RPMI8226 (cell line): ENCODE measurements around the gene LSS.
"Not testable (repeated sequence)": the region's sequence is repeated elsewhere in the genome, so short reads cannot be mapped to it uniquely, and the experiment has no call there.

Experiments
- DNase-seq: peaks from one replicate; pipeline ENCODE4 v3.0.0-alpha.2; 2015

LSS gene

GRCh38 chr21:46245213-46245915, 16.8 kb upstream of the LSS start:
- DNase-seq: no peak

- DNase-seq: no peak
These were observed 16.0 kb upstream of the LSS start for GRCh38 chr21:46244602-46245001.

DNA sequence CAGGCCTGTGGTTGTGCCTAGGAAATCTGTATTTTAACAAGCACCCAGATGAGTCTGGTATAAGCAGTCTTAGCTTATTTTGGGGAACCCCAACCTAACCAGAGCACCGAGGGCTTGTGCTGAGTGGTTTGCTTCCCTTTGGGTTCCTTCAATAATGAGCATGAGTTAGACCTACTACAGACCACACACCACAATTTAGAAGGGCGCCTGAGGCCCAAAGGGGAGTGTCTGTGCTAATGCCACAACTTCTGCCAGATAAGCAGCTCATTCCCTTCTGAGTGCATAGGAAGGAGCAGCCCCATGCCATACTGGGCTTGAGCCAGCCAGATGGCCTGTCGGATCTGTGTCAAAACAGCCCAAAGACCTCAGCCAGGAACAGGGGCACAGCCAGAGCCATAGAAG, 15.4 kb upstream of the LSS start:
- DNase-seq: no peak

GRCh38 chr21:46243325-46243724, 14.8 kb upstream of the LSS start:
- DNase-seq: no peak

- not testable (repeated sequence) for DNase-seq
These were observed 13.0 kb upstream of the LSS start for GRCh38 chr21:46241577-46241976.

DNA sequence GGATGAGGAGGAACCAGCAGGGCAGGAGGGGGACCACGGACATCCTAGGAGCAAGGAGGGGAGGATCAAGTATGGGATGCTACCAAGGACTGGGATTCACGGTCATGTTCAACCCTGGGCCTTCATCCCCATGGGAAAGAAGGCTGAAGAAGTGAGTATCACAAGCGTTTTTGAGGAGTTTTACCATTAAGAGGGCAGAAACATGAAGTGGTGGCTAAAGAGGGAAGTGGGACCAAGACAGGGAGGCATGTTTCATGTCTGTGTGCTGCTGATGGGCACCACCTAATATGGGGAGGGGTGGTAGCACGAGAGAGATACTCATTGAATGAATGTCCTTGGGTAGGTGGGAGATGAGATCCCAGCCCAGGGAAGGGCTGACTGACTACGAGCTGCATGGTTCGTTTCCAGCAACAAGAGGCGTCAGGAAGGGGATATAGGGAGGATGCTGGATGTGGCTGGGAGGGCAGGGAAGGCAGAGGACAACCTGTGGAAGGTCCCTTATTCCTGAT, 11.3 kb upstream of the LSS start:
- DNase-seq: no peak

GRCh38 chr21:46237474-46237873, 8.9 kb upstream of the LSS start:
- no peak for DNase-seq

DNA sequence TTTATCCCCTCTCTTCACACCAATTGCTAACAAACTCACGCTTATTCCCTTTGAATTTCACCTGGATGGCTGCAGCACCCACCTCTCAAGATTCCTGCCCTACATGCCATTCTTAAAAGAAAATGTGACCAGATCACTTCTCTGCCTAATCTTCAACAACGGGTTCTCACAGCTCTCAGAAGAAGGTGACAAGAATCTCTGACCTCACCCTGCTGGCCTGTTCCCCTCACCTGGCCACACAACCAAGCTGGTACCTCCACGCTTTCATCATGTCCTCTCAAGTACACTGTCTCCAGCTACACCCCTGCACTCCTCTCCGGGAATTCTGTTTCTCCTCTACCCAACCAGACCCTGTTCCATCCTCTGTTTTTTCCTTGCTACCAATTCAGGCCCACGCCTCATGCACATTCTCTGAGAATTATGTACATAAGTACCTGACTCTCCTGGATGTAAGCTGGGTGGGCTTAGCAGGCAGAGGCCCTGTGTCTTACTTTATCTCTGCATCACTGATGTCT, 5.9 kb upstream of the LSS start:
- no peak for DNase-seq

- DNase-seq: no peak
These were observed 1.3 kb upstream of the LSS start for GRCh38 chr21:46229923-46230260.

DNA sequence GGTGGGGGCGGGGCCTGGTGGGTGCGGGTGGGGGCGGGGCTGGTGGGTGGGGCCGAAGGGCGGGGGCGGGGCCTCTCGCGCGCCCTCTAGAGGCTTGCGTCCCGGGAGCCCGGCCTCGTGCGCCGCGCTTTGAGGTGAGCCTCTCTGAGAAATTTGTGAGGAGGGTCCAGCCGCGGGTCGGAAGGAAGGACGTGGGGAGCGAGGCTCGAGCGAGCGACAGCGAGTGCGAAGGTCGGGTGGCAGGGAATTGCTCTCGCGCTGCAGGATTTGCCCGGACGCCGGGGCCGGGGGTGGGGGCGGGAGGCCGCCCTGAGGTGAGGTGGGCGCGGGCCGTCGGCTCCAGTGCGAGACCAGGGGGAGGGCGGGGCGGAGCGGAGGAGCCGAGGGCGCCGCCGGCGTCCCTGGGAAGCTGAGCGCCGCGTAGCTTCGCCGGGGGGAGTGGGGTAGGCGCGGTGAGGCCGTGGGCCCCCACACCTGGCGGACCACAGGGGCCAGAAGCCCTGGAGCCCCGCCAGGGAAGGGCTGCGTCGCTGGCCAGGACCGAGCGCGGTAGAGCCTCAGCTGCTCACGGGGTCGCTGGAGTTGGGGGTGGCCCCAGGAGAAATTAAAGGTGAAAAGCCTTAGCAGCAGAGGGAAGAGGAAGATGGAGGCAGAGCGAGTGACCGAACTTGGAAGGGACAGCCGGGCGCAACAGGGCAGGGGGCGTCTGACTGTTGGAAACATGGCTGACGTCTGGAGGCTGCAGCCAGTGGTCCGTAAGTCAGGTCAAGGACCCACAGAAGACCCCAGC, 754 bp upstream of the LSS start:
- peak; percentile 59 for DNase-seq

- peak; percentile 33 for DNase-seq
These were observed 696 bp downstream of the LSS start for GRCh38 chr21:46227811-46228344.

- peak; percentile 38 for DNase-seq
These were observed 1.5 kb downstream of the LSS start for GRCh38 chr21:46226920-46227599.

GRCh38 chr21:46226146-46226545, 2.4 kb downstream of the LSS start:
- DNase-seq: no peak

DNA sequence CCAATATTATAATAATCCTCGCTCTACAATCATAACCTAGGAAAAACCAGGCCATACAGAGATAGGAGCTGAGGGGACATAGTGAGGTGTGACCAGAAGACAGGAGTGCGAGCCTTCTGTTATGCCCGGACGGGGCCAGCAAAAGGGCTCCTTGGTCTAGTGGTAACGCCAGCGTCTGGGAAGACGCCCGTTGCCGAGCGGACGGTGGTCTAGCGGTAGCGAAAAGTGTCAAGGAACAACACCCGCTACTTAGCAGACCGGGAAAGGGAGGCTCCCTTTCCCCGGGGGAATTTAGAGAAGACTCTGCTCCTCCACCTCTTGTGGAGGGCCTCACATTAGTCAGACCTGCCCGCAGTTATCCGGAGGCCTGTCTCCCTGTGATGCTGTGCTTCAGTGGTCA, 4.9 kb downstream of the LSS start:
- not testable (repeated sequence) for DNase-seq

DNA sequence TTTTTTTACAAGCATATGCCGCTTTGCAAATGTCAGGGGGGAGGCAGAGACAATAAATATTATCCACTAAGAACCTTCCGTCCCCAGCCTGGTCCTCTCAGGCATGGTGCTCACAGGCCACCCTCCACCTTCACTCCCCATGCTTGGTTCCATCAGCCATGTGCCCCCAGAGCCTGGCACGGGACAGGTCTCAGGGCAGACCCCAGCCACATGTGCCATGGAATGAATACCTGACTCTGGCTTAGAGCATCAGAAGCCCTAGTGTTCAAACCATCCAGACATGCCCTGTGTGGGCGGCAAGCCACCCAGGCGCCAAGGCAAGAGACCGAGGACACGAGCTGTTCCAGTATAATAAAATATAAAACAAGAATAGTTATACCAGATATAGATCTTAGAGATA, 5.4 kb downstream of the LSS start:
- DNase-seq: no peak

- DNase-seq: no peak
These were observed 6.0 kb downstream of the LSS start for GRCh38 chr21:46222436-46223116.

DNA sequence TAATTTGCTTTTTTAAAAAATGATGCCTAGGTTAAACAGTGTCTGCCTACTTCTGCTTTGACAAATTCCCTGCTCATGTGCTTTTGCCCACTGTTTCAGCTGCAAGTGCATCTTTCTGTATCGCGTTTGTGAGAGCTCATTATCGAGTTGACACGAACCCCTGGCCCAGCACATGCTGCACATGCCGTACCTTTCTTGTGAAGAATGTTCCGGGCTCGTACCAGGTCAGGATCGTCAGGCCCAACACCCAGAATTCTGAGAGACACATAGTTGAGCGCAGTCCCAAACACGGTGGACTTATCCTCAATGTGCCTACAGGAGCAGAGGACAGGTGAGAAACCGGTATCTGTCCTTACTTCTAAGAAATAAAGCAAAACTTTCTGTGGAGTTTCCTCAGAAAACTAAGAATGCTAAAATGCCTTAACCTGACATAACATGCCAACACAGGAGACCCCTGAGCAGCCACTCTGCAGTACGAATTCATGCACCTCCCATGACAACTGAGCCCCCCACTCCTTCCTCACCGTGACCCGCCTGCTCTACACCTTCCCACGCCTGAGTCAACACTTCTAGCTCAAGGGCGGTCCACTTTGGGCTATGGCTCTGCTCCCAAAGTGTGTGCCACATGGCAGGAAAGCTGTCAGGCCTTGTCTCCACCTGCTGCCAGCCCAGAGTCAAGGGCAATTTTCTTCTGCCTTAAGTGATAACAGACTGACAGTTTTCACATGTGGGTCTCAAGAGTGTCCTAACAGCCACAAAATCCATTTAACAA, 6.7 kb downstream of the LSS start:
- no peak for DNase-seq

GRCh38 chr21:46220847-46221246, 7.7 kb downstream of the LSS start:
- DNase-seq: no peak

GRCh38 chr21:46220275-46220810, 8.2 kb downstream of the LSS start:
- DNase-seq: no peak

GRCh38 chr21:46219591-46220239, 8.9 kb downstream of the LSS start:
- DNase-seq: no peak
